SK-N-SH (cell line): ENCODE measurements around the gene GIGYF1. TPM values are rescaled to one million over a fixed set of nuclear protein-coding genes. Genes with fewer than 3 reads are reported as not detected.

Experiments
- CTCF ChIA-PET: fragments of 300-600, 350-600 bp; formaldehyde crosslinking; extraction: SDS; loops from one replicate; lab custom pipeline; 2021; lab: Yijun Ruan, JAX
- POLR2A ChIA-PET: fragments of 350-600 bp; sonication (Branson Sonifier 250); formaldehyde crosslinking; extraction: SDS; loops from one replicate; lab custom pipeline; 2020; ENCODE audit warnings: antibody characterized with exemption, inconsistent platforms; lab: Yijun Ruan, JAX
- DNase-seq: peaks from one replicate; pipeline ENCODE4 v3.0.0; 2012
- H2AFZ ChIP-seq: fragments of 200-600 bp; sonication (generic); 2 replicates; pipeline ENCODE4 v1.8.1; 2016; ENCODE audit warnings: antibody characterized with exemption, mild to moderate bottlenecking, low read depth
- H3F3A ChIP-seq: fragments of 200-600 bp; sonication (generic); replicated peaks from 2 replicates; pipeline ENCODE3; 2016; ENCODE audit warnings: antibody characterized with exemption, mild to moderate bottlenecking; ENCODE audit not compliant: insufficient read depth
- H3K27ac ChIP-seq, 2 experiments: fragments of 200-500 bp in 1 of 2; fragments of 200-600 bp in 1 of 2; sonication (Bioruptor generic) in 1 of 2; sonication (generic), shearing (Covaris generic) in 1 of 2; 2 replicates each; pipeline versions ENCODE4 v1.5.1 to v1.6.1; 2014 to 2016; ENCODE audit warnings: low read depth in 2 of 2, inconsistent platforms in 1 of 2, low read length in 1 of 2, mild to moderate bottlenecking in 1 of 2, mixed read lengths in 1 of 2
- H3K27me3 ChIP-seq: fragments of 200-600 bp; sonication (generic), shearing (Covaris generic); 2 replicates; pipeline ENCODE4 v1.6.1; 2016; ENCODE audit warnings: mixed run types; ENCODE audit not compliant: insufficient read depth
- H3K36me3 ChIP-seq, 2 experiments: fragments of 200-500 bp in 1 of 2; fragments of 200-600 bp in 1 of 2; sonication (Bioruptor generic) in 1 of 2; sonication (generic) in 1 of 2; replicated peaks in 1 of 2; 2 replicates each; pipeline versions ENCODE3 to v1.5.1; 2014 to 2016; ENCODE audit warnings: low read length in 1 of 2, mild to moderate bottlenecking in 1 of 2; ENCODE audit not compliant: insufficient read depth in 2 of 2, control insufficient read depth in 1 of 2
- H3K4me1 ChIP-seq, 2 experiments: fragments of 200-500 bp in 1 of 2; fragments of 200-600 bp in 1 of 2; sonication (Bioruptor generic) in 1 of 2; sonication (generic), shearing (Covaris generic) in 1 of 2; 2 replicates each; pipeline versions ENCODE4 v1.5.1 to v1.6.1; 2014 to 2016; ENCODE audit warnings: low read depth in 1 of 2, low read length in 1 of 2, mixed run types in 1 of 2; ENCODE audit not compliant: insufficient read depth in 2 of 2, control insufficient read depth in 1 of 2
- H3K4me2 ChIP-seq: fragments of 200-600 bp; sonication (generic), shearing (Covaris generic); 2 replicates; pipeline ENCODE4 v1.6.1; 2017; ENCODE audit warnings: mixed run types
- H3K4me3 ChIP-seq, 2 experiments: fragments of 200-500 bp in 1 of 2; fragments of 200-600 bp in 1 of 2; sonication (Bioruptor generic) in 1 of 2; sonication (generic), shearing (Covaris generic) in 1 of 2; 2 replicates each; pipeline versions ENCODE4 v1.5.1 to v1.8.1; 2014 to 2016; ENCODE audit warnings: low read depth in 2 of 2, inconsistent platforms in 1 of 2, low read length in 1 of 2, mild to moderate bottlenecking in 1 of 2, mixed read lengths in 1 of 2, moderate library complexity in 1 of 2
- H3K79me2 ChIP-seq: fragments of 200-600 bp; sonication (generic); 2 replicates; pipeline ENCODE4 v1.8.1; 2017; ENCODE audit warnings: mild to moderate bottlenecking; ENCODE audit not compliant: insufficient read depth
- H3K9ac ChIP-seq: fragments of 200-600 bp; sonication (generic); 2 replicates; pipeline ENCODE4 v1.6.1; 2017; ENCODE audit warnings: mixed run types
- H3K9me2 ChIP-seq: fragments of 200-600 bp; sonication (generic); 2 replicates; pipeline ENCODE4 v1.6.1; 2017; ENCODE audit warnings: mixed run types
- H3K9me3 ChIP-seq: fragments of 200-600 bp; sonication (generic); 2 replicates; pipeline ENCODE4 v1.6.1; 2017; ENCODE audit warnings: mixed run types, mild to moderate bottlenecking, moderate library complexity
- H4K20me1 ChIP-seq: fragments of 200-600 bp; sonication (generic); 2 replicates; pipeline ENCODE4 v1.6.1; 2017; ENCODE audit warnings: mild to moderate bottlenecking, mixed run types; ENCODE audit not compliant: insufficient read depth
- CTCF ChIP-seq: fragments of 200-600 bp; sonication (generic); IDR thresholded peaks from 2 replicates; pipeline ENCODE4 v1.6.1; 2017; ENCODE audit warnings: antibody characterized with exemption, mild to moderate bottlenecking, moderate library complexity
- ELF1 ChIP-seq: IDR thresholded peaks from 2 replicates; pipeline ENCODE4 v1.4.0; 2012
- EP300 ChIP-seq, 2 experiments: IDR thresholded peaks; 2 replicates each; pipeline versions ENCODE4 v1.4.0 to v1.6.1; 2012; ENCODE audit warnings: borderline replicate concordance in 1 of 2, low read depth in 1 of 2, low read length in 1 of 2
- EZH2phosphoT487 ChIP-seq: fragments of 200-600 bp; sonication (generic); IDR thresholded peaks from 2 replicates; pipeline ENCODE4 v1.6.1; 2017; ENCODE audit warnings: low read depth, mixed run types, mild to moderate bottlenecking, antibody characterized with exemption, moderate library complexity, borderline replicate concordance
- FOSL2 ChIP-seq: IDR thresholded peaks from 2 replicates; pipeline ENCODE4 v1.4.0; 2012; ENCODE audit warnings: low read depth, mild to moderate bottlenecking, moderate library complexity, borderline replicate concordance
- FOXJ3 ChIP-seq: sonication (generic); formaldehyde crosslinking; IDR thresholded peaks from 2 replicates; pipeline ENCODE4 v1.5.1; 2020; ENCODE audit warnings: mild to moderate bottlenecking, missing genetic modification reagents
- FOXM1 ChIP-seq: IDR thresholded peaks from 2 replicates; pipeline ENCODE4 v1.4.0; 2012; ENCODE audit warnings: low read depth, mild to moderate bottlenecking
- GABPA ChIP-seq: IDR thresholded peaks from 2 replicates; pipeline ENCODE4 v1.4.0; 2012; ENCODE audit warnings: low read depth, mild to moderate bottlenecking
- GATA2 ChIP-seq: sonication (generic); formaldehyde crosslinking; IDR thresholded peaks from 2 replicates; pipeline ENCODE4 v1.5.0; 2020; ENCODE audit warnings: mild to moderate bottlenecking, missing genetic modification reagents
- IRF3 ChIP-seq: fragments of 150-350 bp; IDR thresholded peaks from 2 replicates; pipeline ENCODE4 v1.6.1; 2016; ENCODE audit warnings: mild to moderate bottlenecking, low read depth, low read length
- JUND ChIP-seq: IDR thresholded peaks from 2 replicates; pipeline ENCODE4 v1.4.0; 2012
- MEF2A ChIP-seq: IDR thresholded peaks from 2 replicates; pipeline ENCODE4 v1.4.0; 2012; ENCODE audit warnings: low read depth, borderline replicate concordance
- NFIC ChIP-seq: IDR thresholded peaks from 2 replicates; pipeline ENCODE4 v1.4.0; 2012; ENCODE audit warnings: borderline replicate concordance
- NRF1 ChIP-seq: IDR thresholded peaks from 2 replicates; pipeline ENCODE4 v1.6.1; 2012; ENCODE audit warnings: low read depth, mild to moderate bottlenecking, low read length
- PBX3 ChIP-seq: IDR thresholded peaks from 2 replicates; pipeline ENCODE4; 2012
- POLR2AphosphoS5 ChIP-seq: IDR thresholded peaks from 2 replicates; pipeline ENCODE4 v1.6.1; 2012; ENCODE audit warnings: low read depth, low read length
- RCOR1 ChIP-seq: fragments of 150-350 bp; IDR thresholded peaks from 2 replicates; pipeline ENCODE4 v1.6.1; 2017; ENCODE audit warnings: antibody characterized with exemption, low read length
- RFX5 ChIP-seq: IDR thresholded peaks from 2 replicates; pipeline ENCODE4 v1.6.1; 2012; ENCODE audit warnings: mild to moderate bottlenecking, improper control_type of control experiment, low read length
- SIN3A ChIP-seq: IDR thresholded peaks from 2 replicates; pipeline ENCODE4 v1.6.1; 2012; ENCODE audit warnings: low read depth, mild to moderate bottlenecking, low read length, moderate library complexity, borderline replicate concordance
- SMC3 ChIP-seq: IDR thresholded peaks from 2 replicates; pipeline ENCODE4 v1.6.1; 2012; ENCODE audit warnings: low read depth, low read length, improper control_type of control experiment
- TAF1 ChIP-seq: IDR thresholded peaks from 2 replicates; pipeline ENCODE4 v1.6.1; 2012; ENCODE audit warnings: low read depth, mild to moderate bottlenecking, low read length, moderate library complexity, borderline replicate concordance
- USF1 ChIP-seq: IDR thresholded peaks from 2 replicates; pipeline ENCODE4 v1.4.0; 2012; ENCODE audit warnings: low read depth, borderline replicate concordance
- YY1 ChIP-seq: IDR thresholded peaks from 2 replicates; pipeline ENCODE4 v1.4.0; 2012; ENCODE audit warnings: low read depth, mild to moderate bottlenecking
- WGBS: methylation state at CpG from one replicate; pipeline ENCODE4 v1.1.6; 2017; ENCODE audit warnings: low lambda C conversion rate; 5-methylcytosine and 5-hydroxymethylcytosine counted together
- polyA plus RNA-seq, 3 experiments: library from polyadenylated mRNA; depleted of rRNA; stranded (reverse); fragments of >200 nt; gene quantifications; 2 replicates each; pipeline ENCODE4 v1.2.3, GENCODE V29; 2012

GIGYF1 gene
- polyA plus RNA-seq, 1 of the 3 experiments (the other 2 are of a cell fraction): 19.4 TPM

GRCh38 chr7:100739934-100740333 is 45.9 kb upstream of the GIGYF1 start:
- no peaks in the 10 kb centered on the region for H3K27me3 ChIP-seq
- no peaks in the 10 kb centered on the region for H3K4me1 ChIP-seq
- DNase-seq: no peak
- no peaks in the 10 kb centered on the region for H3K36me3 ChIP-seq
- H2AFZ ChIP-seq: no peak overlapping the region
- H3K27ac ChIP-seq: no peak overlapping the region
- no peaks in the 10 kb centered on the region for H3K9me2 ChIP-seq
- no peaks in the 10 kb centered on the region for H4K20me1 ChIP-seq
- no peaks in the 10 kb centered on the region for H3F3A ChIP-seq
- H3K4me2 ChIP-seq: no peak overlapping the region
- no peaks in the 10 kb centered on the region for H3K79me2 ChIP-seq
- no peak overlapping the region for H3K4me3 ChIP-seq
- TF ChIP-seq EZH2phosphoT487 (no peak), FOXJ3 (no peak), CTCF (no peak), EP300 (IDR thresholded peaks at IDR 0.05; ENCODE audit: borderline replicate concordance in 1 of 2, low read depth in 1 of 2, low read length in 1 of 2) (no peak), POLR2AphosphoS5 (no peak), TAF1 (no peak), PBX3 (no peak), ELF1 (no peak), YY1 (no peak), MEF2A (no peak), NFIC (no peak), GATA2 (CRISPR knock-in tag) (no peak), GABPA (no peak), FOXM1 (no peak), USF1 (no peak), RFX5 (no peak)
- CTCF ChIA-PET: no interaction called here
- POLR2A ChIA-PET: no interaction called here
- H3K9me3 ChIP-seq: no peaks in the 10 kb centered on the region
- no peak overlapping the region for H3K9ac ChIP-seq
- WGBS: 78% methylated on average over 6 of the region's 6 CpGs

- Histone ChIP-seq H3K4me1 (no peaks in the 10 kb centered on the region), H4K20me1 (no peaks in the 10 kb centered on the region), H3K36me3 (no peaks in the 10 kb centered on the region), H3K9me2 (no peaks in the 10 kb centered on the region), H3K79me2 (no peaks in the 10 kb centered on the region), H3K9me3 (no peaks in the 10 kb centered on the region), H3K9ac (no peak overlapping the region), H3K27ac (no peak overlapping the region), H2AFZ (no peak overlapping the region), H3K27me3 (peaks cover 15% of the 10 kb centered on the region; the same call in 1 of the 2 replicates), H3K4me3 (no peak overlapping the region), H3K4me2 (no peak overlapping the region), H3F3A (no peaks in the 10 kb centered on the region)
- CTCF ChIA-PET: no interaction called here
- WGBS: 90% methylated on average over 3 of the region's 13 CpGs
- TF ChIP-seq CTCF (no peak), RCOR1 (no peak), FOSL2 (no peak), NRF1 (no peak), USF1 (no peak), SIN3A (no peak), FOXJ3 (no peak), YY1 (no peak), IRF3 (no peak), MEF2A (no peak), JUND (no peak), SMC3 (no peak)
- POLR2A ChIA-PET: no interaction called here
- no peak for DNase-seq
Observed at GRCh38 chr7:100736671-100737070, 42.6 kb upstream of the GIGYF1 start.
